GM13977 (cell line): ENCODE data around the gene EIF4E1B.

Experiments used
- DNase-seq: peaks from one replicate; pipeline ENCODE4 v3.0.0; 2012; ENCODE audit warnings: low spot score
- in situ Hi-C: fragments of 300-500 bp; cut with MboI; formaldehyde crosslinking; loops from one replicate; pipeline ENCODE4 v1.12.0; 2022; ENCODE audit warnings: low sequenced_read_pairs, low pct_unique_long_range_greater_than_20kb, mixed read lengths, inconsistent platforms; ENCODE audit not compliant: unreplicated experiment
- TF ChIP-seq, protein P1 (sequence below): IDR thresholded peaks from 2 replicates; pipeline ENCODE4 v1.5.1; 2012; ENCODE audit warnings: mild to moderate bottlenecking, control low read depth; ENCODE audit not compliant: insufficient read depth; ENCODE audit errors: extremely low read depth, missing control alignments

The EIF4E1B gene

DNA sequence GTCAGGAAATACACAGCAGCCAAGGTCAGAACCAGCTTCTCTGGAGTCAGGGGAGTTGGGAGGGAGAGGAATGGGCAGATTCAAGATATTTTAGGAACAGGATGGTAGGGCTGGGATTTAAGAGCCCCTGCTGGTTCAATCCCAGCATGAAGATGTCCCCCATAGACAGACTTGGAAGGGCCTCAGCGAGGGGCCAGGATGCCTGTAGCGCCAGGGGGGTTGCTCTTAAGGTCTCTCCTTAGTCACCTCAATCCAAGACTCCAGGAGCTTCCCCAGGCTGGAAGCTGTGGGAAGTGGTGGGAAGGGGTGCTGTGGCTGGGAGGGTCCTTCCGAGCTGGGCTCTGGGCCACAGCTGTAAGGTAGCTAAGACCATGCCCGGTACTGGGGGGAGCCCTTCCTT lies 8.7 kb downstream of the EIF4E1B start:
- in situ Hi-C loops = no loop called here
- TF ChIP-seq, protein P1, sequence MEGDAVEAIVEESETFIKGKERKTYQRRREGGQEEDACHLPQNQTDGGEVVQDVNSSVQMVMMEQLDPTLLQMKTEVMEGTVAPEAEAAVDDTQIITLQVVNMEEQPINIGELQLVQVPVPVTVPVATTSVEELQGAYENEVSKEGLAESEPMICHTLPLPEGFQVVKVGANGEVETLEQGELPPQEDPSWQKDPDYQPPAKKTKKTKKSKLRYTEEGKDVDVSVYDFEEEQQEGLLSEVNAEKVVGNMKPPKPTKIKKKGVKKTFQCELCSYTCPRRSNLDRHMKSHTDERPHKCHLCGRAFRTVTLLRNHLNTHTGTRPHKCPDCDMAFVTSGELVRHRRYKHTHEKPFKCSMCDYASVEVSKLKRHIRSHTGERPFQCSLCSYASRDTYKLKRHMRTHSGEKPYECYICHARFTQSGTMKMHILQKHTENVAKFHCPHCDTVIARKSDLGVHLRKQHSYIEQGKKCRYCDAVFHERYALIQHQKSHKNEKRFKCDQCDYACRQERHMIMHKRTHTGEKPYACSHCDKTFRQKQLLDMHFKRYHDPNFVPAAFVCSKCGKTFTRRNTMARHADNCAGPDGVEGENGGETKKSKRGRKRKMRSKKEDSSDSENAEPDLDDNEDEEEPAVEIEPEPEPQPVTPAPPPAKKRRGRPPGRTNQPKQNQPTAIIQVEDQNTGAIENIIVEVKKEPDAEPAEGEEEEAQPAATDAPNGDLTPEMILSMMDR = no peak
- no peak for DNase-seq

DNA sequence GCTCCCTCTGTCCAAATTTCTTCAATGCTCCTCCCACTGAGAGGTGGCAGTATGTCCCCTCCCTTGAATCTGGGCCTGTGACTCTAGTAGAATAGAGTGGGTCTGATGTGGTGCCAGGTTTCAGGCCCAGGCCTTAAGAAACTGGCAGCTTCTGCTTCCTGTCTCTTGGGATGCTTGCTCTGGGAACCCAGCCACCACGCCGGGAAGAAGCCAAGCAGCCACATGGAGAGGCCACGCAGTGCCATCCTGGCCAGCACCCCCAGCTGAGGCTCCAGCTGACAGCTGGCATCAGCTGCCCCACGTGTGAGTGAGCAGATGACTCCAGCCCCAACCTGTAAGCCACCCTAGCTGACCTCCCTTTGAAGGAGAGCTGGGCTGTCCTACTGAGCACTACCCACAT lies 9.5 kb downstream of the EIF4E1B start:
- in situ Hi-C loops = no loop called here
- no peak for DNase-seq
- TF ChIP-seq, protein P1 = no peak

DNA sequence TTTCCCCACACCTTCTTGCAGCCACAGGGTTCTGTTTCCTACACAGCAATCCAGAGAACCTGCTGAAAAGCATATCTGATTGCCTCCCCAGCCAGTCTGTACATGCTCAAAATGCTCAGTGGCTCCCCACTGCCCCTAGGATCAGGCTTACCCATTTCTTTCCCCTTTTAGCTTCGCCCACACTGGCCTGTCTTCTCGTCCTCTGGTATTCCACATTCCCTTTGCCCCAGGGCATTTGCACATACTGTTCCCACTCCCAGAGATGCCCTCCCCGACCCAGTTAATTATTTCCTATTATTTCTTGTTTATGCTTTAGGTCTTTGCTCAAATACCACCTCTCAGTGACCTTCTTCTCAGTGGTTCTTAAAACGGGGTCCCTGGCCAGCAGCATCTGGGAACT lies 10.1 kb downstream of the EIF4E1B start:
- no peak for DNase-seq
- in situ Hi-C loops = no loop called here
- TF ChIP-seq, protein P1 = no peak

DNA sequence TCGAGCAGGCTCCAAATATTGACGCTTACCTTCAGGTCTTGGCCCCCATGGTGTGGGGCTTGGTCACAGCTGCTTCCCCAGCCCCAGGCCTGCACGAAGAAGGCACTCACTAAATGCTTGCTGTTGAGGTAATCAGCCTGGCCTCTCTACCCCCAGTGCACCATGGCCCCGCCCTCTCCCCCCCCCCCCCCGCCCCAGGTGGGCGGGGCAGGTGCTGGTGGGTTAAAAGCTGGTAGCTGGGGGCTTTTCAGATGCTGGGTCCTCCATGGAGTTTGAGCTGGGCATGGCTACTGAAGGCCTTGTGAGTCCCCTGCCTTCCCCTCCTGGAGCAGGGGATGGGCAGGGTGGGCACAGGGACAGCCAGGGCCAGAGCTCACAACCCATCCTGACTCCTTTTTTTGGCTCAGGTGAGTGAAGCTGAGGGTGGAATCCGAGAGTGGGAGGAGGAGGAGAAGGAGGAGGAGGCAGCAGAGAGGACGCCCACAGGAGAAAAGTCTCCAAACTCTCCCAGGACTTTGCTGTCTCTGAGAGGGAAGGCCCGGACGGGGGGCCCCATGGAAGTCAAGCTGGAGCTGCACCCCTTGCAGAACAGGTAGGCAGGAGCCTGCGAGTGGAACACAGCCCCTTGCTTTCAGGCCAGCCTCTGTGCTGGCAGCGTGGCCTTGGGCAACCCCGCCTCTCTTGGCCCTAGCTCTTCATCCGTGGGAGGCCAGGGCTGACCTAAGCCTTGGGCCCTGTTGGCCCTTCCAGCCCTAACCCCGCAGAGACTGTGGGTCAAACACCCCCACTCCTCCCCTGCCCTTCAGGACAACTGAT lies 12.4 kb downstream of the EIF4E1B start:
- DNase-seq = no peak
- TF ChIP-seq, protein P1 = no peak
- in situ Hi-C loops = no loop called here

DNA sequence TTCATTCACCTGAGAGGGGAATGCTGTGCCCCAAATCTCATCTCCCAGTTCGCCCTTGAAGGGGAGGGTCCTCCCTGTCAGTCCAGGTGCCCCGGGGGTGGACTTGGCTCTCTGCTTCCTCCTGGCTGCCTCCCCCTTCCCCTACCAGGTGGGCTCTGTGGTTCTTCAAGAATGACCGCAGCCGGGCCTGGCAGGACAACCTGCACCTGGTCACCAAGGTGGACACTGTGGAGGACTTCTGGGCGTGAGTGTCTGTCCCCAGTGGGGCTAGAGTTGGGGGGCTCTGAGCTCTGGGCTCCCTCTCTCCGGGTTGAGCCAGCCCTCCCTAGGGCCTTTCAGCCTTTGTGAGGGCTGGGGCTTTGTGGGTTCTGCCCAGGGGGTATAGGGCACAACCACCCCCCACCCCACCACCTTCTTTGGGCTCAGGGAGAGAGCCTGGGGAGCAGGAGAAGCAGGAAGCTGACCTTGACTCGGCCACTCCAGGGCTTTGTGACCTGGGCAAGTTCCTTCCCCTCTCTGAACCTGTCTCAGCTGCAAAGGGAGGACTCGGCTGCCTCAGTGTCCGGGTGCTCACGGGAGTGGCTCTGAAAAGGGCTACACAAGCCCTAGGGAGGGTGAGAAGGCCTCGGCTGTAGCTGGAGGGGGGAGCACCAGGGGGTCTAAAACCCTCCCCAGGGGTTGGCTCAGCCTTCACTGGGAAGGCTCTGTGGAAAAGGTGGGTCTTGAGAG lies 13.2 kb downstream of the EIF4E1B start:
- TF ChIP-seq, protein P1 = no peak
- no peak for DNase-seq
- in situ Hi-C loops = no loop called here

DNA sequence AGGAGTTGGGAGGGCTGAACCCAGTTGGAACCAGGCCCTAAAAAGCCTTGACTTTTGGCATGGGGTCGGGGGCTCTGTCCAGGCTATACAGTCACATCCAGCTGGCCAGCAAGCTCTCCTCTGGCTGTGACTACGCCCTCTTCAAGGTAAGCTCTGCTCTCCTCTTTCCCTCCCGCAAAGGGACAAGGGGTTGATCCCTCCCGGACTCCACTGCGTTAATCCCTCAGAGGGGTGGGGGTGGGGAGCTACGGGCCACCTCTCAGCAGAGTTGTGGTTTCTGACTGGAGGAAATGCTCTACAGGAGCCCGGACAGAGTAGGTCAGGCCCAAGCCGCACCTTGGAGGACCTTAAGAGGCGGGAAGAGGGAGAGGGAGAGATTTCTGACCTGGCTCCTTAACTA lies 13.8 kb downstream of the EIF4E1B start:
- DNase-seq = no peak
- TF ChIP-seq, protein P1 = no peak
- in situ Hi-C loops = no loop called here
